GM23248 (cell line): ENCODE measurements around the gene C3orf52.

Experiments used
- EZH2 ChIP-seq: fragments of 200-600 bp; sonication (generic); IDR thresholded peaks from 2 replicates; pipeline ENCODE4 v1.6.1; 2018; ENCODE audit warnings: antibody characterized with exemption, mild to moderate bottlenecking; ENCODE audit not compliant: insufficient read depth, poor library complexity, severe bottlenecking
- EZH2phosphoT487 ChIP-seq: fragments of 200-600 bp; sonication (generic); IDR thresholded peaks from 2 replicates; pipeline ENCODE4 v1.6.1; 2018; ENCODE audit warnings: antibody characterized with exemption, moderate library complexity, mild to moderate bottlenecking, low read depth; ENCODE audit not compliant: insufficient read depth

DNA sequence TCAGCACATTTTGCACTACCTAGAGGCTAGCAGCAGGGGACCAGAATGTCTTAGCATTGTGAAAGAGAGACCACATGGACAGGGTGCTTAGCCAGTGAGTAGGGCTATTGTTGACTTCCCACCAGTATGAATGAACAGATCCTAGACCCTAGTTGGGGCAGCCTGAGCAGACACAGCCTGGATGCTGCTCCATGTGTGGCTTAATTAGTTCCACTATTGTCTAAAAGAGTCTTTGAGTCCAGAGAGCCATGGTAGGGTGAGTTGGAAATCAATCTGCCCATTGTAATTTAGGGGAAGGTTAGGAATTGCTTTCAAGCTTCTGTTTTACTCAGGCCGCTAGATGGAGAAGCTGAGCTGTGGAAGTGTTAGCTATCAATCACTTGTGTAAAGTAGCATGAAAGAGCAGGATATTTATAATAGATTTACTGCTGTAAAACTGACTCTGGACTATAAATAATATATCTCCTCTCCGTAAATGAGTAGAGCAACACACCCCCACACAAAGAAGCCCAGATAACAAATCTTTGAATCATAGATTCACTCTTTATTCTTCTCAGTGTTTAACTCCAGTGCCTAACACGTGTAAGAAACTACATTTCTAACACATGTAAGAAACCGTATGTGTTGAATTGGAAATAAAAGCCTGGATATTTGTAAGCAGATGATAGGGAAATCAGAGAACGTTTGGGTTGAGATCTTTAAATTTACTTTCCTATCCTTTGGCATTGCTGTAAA lies 50.9 kb downstream of the C3orf52 start:
- TF ChIP-seq EZH2 = no peak
- no peak for TF ChIP-seq EZH2phosphoT487
